Head of caudate nucleus (tissue), 42 donors: Measurements from ENCODE around the gene POLA2.
"Not testable (repeated sequence)": the region's sequence is repeated elsewhere in the genome, so short reads cannot be mapped to it uniquely, and the experiment has no call there.

Source experiments
- DNase-seq, 42 donors: peaks; one replicate each; pipeline versions ENCODE4 v3.0.0 to v3.0.0-alpha.2; 2020 to 2021; ENCODE audit warnings: mixed read lengths in 7 of 42
- intact Hi-C: fragments of 100-400 bp; cut with DNase I; formaldehyde crosslinking; loops from one replicate; pipeline ENCODE4 v1.15.0; 2022

POLA2 gene

DNA sequence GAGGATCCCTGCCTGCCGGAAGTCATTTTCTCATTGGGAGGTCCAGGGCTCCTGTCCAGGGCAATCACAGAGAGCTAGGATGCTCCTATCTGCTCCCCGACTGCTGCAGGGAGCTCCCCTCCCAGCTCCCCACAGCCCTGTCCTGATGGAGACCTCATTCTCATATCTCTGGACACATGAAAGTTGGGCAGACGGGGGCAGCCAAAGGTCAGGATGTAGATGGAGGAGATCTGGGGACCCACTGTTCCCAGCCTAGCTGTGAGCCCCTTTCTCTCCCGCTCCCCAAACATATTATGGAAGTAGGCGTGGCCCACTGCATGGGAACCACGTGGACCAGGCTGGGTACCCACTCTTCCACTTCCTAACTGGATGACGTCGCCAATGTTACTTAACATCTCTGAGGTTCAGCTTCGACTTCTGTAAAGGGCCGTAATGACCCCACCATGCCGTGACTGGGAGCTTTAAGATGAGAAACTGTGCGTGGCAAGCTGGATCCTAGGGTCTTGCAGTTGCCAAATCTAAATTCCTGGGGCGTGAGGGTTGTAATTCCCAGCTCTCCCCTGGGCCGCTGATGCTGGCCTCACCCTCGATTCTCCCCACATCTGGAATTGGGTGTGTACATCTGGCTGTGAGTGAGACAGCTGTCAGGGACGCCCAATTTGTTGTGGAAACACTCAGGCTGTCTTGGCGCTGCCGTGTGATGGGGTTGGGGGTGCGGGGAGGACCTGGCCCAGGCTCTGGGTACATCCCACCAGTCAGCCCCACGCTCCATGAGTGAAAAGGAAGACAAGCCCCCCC, 54.7 kb downstream of the POLA2 start:
- intact Hi-C loops: no loop called here
- no peak for DNase-seq

DNA sequence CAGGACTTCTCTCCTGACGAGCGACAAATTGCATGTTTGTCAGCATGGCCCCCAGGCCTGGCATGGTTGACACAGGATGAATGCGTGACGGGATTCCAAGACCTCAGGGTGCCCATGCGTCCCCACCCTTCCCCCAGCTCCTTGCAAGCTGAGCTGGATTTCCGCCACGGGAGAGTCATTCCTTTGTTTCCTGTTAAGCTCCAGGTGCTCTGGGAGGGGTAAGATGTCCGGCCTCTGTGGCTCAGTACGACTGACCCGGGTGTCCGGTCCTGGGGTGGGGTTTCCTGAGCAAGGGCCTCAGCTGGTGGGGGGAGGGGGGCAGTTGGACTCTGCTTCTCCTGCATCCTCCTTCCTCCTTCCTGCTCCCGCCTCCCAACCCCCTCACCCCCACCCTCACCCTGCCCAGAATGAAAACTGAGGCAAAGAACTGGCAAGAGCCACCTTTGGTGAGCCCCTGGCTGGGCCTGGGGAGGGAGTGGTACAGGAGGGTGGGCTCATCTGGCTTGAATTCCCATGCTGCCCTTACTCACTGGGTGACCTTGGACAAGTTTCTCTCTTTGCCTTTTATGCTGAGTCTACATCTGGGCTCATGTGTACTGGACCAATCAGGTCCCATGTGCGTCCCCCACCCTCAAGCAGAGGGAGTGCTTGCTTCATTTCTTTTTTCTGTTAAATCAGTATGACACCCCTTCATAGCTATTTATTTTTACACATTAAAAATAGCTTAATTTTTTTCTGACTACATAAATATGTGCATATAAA, 55.4 kb downstream of the POLA2 start:
- intact Hi-C loops: no loop called here
- no peak for DNase-seq

DNA sequence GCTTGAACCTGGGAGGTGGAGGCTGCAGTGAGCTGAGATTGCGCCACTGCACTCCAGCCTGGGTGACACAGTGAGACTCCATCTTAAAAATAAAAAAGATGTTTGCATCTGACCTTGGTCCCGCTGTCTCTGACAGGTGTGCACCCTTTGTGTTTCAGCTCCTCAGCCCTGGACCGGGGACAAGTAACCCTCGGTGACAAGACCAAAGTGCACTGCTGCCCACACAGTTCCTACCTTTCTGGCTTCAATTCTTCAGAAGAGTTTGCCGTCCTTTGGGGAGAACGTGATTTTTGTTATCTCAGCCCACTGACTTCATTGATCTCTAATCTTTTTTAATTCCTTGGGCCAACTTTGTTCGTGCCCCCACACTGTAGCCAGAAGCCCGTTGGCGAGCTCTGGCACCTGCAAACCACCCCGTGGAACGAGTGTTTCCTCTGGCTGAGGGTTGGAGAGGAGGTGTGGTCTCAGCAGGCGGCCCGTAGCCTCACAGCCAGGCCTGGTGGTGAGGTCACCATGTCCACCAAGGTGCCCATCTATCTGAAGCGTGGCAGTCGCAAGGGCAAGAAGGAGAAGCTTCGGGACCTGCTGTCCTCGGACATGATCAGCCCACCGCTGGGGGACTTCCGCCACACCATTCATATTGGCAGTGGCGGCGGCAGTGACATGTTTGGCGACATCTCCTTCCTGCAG, 58.8 kb downstream of the POLA2 start:
- no peak for DNase-seq

DNA sequence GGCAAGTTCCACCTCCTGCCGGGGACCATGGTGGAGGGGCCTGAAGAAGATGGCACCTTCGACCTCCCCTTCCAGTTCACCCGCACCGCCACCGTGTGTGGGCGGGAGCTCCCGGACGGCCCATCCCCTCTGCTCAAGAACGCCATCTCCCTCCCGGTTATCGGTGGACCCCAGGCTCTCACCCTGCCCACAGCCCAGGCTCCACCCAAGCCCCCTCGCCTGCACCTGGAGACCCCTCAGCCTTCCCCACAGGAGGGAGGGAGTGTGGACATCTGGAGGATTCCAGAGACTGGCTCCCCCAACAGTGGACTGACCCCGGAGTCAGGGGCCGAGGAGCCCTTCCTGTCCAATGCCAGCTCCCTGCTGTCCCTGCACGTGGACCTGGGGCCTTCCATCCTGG, 59.3 kb downstream of the POLA2 start:
- no peak for DNase-seq
- intact Hi-C loops: no loop called here

More for the DNA sequence above, 58.8 kb downstream of the POLA2 start:
- intact Hi-C loops: no loop called here

DNA sequence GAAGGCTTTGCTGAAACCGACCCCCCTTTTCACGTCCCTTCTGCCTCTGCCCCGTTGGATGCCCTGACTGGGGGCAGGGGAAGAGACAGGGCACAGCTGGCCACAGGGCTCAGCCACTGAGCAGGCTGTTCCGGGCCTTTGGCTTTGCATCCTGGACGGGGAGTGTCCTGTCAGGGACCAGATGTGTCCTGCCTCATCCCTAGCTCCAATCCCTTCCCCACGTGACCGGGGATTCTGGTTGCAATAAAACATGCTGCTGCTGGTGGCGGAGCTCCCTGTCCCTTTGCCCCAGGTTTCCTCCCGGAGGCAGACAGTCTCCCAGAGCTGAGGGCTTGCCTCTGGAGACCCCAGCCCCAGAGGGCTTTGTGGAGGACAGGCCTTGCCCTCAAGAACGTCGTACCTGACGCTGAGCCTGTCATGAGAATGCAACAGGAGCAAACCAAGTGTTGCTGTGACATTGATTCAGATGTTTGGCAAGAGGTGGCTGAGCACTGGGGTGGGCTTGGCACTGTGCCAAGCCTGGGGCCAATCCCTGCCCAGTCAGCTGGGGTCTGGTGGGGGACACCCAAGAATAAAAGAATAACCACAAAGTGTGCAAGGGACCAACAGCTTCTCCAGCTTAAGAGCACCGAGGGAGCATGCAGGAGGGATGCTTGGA, 60.2 kb downstream of the POLA2 start:
- DNase-seq: peak in 2 of 42 donors; percentile 46
- intact Hi-C loops: no loop called here

DNA sequence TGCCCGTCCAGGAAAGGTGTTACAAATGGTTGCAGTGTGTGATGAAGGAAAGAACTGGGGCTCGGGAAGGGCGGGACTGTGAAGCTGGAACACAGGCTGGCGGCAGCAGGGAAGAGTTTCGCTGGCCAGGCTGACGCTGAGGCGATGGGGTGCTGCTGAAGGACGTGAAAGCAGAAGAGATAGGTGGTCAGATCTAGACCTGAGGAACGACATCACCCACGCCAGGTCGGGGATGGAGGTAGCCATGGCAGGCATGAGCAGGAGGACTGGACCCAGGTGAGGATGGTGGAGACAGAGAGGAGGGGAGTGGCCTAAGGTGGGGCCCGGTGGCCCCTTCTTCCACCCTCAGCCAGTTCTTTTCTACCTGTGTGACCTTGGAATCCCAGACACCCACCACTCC, 62.1 kb downstream of the POLA2 start:
- intact Hi-C loops: no loop called here
- DNase-seq: no peak

DNA sequence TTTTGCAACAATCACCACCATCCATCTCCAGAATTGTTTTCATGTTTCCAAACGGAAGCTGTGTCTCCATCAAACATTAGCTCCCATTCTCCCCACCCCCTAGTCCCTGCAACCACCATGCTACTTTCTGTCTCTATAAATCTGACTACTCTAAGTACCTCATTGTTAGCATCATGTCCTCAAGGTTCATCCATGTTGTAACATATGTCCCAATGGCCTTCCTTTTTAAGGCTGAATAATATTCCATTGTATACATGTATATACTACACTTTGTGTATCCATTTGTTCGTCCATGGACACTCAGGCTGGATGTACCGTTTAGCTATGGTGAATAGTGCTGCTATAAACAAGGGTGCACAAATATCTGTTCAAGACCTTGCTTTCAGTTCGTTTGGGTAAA, 63.7 kb downstream of the POLA2 start:
- intact Hi-C loops: no loop called here

DNA sequence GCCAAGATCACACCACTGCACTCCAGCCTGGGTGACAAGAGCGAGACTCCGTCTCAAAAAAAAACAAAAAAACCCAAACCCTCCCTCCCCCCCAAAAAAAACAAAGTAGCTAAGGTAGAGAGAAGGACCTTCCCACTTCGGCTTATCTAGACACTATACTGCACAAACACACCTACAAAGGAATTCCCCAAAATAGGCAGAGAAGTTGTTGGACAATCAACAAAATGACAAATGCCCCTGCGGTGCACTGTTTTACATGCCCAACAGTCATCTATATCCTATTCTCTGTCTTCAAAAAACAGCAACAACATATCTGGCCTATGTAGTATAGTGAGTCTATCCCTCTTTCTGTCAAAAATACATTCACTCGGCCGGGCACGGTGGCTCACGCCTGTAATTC, 65.3 kb downstream of the POLA2 start:
- DNase-seq: no peak
- intact Hi-C loops: no loop called here

More for the DNA sequence above, 63.7 kb downstream of the POLA2 start:
- no peak for DNase-seq

DNA sequence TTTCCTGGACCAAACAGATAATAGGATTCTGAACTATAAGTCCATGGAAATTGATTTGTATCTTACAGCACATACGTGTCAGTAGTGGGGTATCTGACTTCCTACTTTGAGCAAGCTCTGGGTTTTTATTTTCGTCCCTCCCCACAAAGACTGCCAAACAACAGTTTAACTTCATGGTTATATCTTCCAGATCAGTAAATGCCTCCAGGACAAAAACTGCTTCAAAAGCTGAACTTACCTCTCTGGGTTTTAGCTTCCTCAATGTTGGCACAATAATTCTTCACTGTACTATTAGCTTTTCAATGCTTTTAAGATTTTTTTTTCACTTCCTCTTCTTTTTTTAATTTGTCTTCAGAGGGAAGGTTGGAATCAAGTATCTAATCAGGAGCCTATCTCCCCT, 67.7 kb downstream of the POLA2 start:
- DNase-seq: no peak
- intact Hi-C loops: no loop called here

DNA sequence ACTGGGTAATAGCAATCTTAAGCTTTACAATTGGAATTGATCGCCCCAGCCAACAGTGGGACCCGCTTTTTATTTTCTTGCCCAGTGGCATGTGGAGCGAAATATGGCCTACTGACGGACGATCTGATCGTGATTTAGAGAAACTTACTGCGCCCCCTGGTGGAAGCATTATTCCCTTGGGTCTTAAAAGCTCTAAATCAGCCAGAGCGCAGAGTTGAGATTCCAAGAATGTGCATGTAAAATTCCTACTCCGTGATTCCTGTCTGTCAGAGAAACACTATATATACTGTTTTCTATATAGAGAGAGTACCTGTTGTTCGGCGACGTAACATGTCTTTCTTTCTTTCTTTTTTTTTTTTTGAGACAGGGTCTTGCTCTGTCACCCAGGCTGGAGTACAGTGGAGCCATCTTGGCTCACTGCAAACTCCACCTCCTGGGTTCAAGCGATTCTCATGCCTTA, 68.2 kb downstream of the POLA2 start:
- intact Hi-C loops: no loop called here
- peak; percentile 38 to 99 (median 90) for DNase-seq

DNA sequence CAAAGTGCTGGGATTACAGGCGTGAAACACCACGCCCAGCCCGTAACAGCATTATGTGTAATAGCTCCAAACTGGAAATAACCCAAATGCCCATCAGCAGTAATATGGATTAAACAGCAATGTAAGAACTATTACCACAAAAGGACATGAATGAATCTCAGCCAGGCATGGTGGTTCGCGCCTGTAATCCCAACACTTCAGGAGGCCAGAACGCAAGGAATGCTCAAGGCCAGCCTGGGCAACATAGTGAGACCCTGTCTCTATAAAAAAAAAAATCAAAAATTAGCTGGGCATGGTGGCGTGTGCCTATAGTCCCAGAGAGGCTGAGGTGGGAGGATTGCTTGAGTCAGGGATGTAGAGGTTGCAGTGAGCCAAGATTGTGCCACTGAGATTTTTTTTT, 68.8 kb downstream of the POLA2 start:
- intact Hi-C loops: no loop called here
- no peak for DNase-seq

DNA sequence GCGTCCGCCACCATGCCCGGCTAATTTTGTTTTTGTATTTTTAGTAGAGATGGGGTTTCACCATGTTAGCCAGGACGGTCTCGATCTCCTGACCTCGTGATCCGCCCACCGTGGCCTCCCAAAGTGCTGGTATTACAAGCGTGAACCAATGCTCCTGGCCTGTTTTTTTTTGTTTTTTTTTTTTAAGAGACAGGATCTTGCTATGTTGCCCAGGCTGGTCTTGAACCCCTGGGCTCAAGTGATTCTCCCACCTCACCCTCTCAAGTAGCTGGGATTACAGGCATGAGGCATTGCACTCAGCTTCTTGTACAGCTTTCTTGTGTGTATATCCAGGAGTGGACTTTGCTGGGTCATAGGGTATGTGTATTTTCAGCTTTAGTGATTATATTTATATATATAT, 70.8 kb downstream of the POLA2 start:
- intact Hi-C loops, DNase-seq: not testable (repeated sequence)

DNA sequence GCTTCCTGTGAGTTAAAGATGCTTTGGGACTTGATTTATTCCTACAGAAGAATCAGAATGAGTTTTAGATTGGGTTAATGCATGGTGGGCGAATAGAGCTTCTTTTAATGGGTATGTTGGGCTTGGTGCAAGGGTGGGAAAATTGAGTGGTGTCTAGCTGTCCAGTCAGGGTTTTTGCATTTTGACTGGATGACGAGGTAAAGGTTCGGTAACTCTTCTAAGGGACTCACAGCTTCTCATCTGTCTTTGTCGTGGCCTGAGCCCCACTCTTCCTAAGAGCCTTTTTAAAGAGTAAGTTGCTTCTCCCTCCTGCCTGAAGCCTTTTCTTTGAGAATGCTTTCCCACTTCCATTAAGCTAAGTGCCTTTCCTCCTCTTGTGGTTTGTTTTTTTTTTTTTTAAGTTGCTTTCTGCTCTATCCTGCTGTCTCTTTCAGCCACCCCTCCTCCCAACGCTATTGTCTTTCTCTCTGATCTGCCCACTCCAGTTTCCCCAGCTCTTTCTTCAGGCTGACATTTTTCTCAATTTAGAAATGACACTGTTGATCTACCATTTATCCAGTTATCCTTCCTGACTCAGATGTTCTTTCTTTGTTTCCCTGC, 73.0 kb downstream of the POLA2 start:
- intact Hi-C loops: no loop called here
- DNase-seq: no peak

DNA sequence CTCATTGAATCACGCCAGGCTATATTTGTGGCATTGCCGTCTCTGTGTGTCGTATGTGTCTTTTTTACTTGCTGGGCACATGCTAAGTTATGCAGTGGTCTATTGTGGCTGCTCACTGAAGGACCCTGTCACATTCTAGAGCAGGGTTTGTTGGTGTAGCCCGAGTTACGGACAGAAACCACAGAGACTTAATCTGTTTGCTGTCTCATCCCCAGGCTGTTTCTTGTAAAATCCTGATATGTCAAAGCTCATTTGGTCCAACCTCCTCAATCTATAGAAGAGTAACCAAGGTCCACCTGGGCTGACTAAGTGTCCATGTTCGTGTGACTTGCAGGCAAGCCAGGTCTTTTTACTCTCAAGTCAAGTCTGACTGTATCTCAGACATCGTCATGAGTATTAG, 76.9 kb downstream of the POLA2 start:
- no peak for DNase-seq
- intact Hi-C loops: no loop called here

DNA sequence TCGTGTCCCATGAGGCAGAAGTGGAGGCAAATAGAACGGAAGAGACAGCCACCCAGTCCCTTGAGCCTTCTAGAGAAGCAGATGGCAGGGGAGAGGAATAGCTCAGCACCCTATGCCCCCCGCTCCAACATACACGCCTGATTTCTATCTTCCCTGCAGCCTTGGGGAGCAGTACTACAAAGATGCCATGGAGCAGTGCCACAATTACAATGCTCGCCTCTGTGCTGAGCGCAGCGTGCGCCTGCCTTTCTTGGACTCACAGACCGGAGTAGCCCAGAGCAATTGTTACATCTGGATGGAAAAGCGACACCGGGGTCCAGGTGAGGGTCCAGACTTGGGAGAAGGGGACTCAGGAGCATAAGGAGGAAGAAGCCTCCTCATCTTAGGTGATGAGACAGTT, 78.5 kb downstream of the POLA2 start:
- intact Hi-C loops: no loop called here
- DNase-seq: peak in 11 of 42 donors; percentile 37 to 69 (median 52)

DNA sequence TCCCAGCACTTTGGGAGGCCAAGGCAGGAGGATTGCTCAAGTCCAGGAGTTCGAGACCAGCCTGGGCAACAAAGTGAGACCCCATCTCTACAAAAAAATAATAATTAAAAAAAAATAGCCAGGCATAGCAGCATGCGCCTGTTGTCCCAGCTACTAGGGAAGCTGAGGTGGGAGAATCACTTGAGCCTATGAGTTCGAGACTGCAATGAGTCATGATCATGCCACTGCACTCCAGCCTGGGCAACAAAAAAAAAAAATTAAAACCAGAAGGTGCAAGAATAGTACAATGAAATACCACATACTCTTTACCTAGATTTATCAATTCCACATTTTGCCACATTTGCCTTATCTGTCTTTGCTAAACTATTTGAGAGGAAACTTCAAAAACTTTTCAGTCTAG, 80.1 kb downstream of the POLA2 start:
- intact Hi-C loops: no loop called here
- DNase-seq: no peak
